A172 (cell line): ENCODE measurements around the gene EEFSEC. TPM values are rescaled to one million over a fixed set of nuclear protein-coding genes. Genes with fewer than 3 reads are reported as not detected.

Experiments
- DNase-seq: peaks from one replicate; pipeline ENCODE4 v3.0.0-alpha.2; 2015; ENCODE audit warnings: low spot score
- total RNA-seq: library from RNA; depleted of rRNA; stranded (reverse); fragments of >200 nt; shearing (Covaris generic); gene quantifications from 2 replicates; pipeline ENCODE4 v1.2.3, GENCODE V29; 2014

Gene EEFSEC
- total RNA-seq, 1 experiment from 2014 or later, result 3.5 TPM

GRCh38 chr3:128215800-128216495, 62.7 kb downstream of the EEFSEC start:
- no peak for DNase-seq

DNA sequence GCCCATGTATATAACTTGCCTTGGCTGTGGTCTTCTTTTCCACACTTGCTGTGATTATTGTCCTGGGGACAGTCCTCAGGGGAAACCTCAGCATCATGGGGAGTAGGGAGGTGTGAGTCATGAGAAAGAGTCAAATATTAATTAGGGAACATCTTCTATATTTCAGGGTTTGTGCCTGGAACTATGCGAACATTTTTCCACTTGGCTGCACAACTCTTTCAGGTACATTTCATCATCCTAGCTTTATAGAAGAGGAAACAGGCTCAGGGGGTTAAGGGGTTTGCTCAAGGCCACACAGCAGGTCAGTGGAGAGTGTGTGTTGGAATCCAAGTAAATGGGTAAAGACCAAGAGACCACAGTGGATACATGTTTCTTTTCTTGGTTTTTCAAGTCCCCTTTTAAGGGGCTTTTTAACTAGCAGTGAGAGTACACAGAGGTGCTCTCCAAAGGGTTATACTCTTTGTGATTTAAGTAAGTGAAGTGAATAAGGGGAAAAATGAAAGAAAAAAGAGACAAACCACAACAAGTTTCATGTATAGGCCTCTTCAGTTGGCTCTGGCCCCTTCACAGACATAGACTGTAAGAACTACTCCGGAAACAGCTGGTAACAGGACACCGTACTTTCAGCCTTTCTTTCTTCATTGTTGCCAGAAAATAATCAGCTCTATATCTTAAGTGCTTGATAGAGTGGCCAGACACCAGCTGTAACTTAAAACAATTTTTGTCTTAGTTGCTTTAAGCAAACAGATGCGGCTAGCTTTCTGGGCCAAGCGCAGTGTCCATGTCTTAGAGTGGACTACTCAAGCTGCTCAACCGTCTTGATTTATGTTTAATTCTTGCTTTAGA, 64.6 kb downstream of the EEFSEC start:
- no peak for DNase-seq

GRCh38 chr3:128218548-128219257, 65.4 kb downstream of the EEFSEC start:
- no peak for DNase-seq

DNA sequence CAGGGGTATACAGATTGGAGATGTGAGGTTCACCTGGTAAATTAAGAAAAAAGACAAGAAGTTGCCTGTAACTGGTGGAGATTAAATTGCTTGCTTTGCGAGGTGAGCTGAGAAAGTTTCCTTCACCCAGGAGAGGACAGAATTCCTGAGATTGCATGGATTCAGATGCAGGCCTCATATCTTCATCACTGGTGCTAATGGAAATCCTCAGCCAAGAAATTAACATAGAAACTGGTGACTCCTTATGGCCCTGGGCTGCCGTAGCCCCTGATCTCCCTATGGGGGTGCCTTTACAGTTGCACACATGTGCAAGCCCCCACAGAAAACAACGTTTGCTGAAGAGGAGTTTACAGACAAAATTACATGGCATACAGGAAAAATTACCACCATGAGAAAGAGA, 68.0 kb downstream of the EEFSEC start:
- no peak for DNase-seq

GRCh38 chr3:128222796-128223385, 69.6 kb downstream of the EEFSEC start:
- DNase-seq, result no peak

DNA sequence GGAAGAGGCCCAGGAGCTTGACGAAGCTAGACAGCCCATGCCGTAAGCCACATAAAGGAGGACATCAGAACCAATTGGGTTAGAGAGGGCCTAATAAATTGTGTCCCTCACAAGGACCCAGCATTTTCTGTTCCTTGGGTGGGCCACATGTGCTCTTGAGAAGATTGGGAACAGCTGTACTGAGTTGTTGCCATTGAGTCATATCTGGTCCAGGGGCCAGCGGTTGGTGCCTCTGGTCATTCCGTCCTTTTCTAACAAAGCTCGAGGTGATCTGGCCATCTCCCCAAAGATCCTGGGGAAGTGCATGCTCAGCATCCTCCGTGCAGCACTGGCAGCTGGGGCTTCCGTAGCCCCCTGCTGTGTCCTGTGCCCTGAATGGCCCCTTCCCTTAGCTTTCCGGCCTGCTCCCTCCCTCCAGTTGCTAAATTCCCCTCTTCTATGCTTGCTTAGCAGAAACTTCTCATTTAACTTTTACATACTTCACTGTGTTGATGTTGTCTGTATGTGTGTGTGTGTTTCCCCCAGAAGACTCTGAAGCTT, 73.0 kb downstream of the EEFSEC start:
- no peak for DNase-seq

GRCh38 chr3:128226795-128227395, 73.6 kb downstream of the EEFSEC start:
- peak; percentile 35 for DNase-seq

DNA sequence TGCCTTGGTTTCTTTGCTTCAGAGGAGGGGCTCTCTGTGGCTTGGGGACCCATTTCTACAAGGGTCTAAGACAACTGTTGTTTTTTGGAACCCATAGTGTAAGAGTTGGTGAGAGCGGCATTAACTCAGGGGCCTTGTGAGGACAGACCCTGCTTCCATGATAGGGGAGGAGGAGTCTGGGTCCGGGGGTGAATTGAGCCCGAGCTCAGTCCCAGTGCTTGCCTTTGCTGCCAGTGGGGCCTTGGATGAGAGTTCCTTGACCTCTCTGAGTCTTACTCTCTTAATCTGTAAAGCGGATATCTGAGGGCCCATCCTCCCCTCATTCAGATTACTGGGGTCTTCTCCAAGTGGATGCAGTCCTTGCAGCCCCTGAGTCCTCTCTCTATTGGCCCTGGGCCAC, 74.2 kb downstream of the EEFSEC start:
- DNase-seq, result no peak

DNA sequence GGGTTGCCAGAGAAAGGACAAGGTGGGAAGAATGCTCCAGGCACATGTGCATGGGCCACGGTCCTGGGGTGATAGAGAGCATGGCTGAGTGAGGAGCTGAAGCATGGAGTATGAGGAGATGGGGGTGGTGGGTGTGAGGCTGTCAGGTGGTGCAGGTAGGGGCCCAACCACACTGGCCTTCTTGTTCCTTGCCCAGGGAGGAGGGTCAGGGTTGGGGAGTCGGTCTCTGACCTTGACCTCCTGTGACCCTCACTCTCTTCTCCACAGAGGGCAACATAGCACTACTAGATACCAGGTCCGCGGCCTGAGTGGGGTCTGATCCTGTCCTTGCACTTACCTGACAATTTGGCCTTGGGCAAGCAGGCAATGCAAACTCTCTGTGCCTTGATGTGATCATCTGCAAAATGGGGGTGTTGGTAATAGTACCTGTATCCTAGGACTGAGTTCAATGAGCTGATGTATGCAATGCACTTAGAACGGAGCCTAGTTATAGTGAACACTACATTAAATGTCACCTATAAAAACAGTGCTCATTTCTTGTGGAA, 75.2 kb downstream of the EEFSEC start:
- DNase-seq, result no peak

DNA sequence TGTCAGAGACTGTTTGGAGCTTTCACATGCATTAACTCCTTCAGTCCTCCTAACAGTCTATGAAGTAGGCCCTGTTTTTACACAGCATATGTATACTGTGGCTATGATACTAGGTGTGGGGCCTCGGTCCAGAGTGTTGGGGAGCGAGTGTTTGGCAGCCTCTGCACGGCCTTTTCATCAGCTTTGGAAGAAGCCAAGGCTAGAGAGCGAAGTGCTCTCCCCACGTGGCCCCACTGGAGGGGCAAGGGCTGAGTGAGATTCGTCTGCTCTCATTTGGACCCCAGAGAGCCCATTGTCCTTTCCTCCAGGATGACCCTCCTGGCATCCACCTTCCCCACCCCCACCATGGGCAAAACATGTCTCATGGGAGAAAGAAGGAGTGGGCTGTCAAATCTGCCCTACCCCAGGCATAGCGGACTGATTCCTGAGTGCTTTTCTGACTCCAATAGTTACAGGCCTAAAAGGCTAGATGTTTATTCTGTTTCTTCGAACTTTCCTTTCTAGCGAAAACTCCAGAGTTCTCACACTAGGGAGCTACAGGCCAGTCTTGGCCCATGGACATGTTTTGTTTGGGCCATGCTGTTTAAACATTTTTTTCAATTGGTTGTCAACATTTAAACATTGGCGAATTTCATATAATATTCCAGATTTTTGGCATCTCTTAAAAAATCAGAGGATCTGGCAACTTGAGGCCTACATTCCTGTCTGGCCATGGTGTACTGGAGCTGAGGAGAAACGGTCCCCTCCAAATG, 76.0 kb downstream of the EEFSEC start:
- DNase-seq, result no peak

DNA sequence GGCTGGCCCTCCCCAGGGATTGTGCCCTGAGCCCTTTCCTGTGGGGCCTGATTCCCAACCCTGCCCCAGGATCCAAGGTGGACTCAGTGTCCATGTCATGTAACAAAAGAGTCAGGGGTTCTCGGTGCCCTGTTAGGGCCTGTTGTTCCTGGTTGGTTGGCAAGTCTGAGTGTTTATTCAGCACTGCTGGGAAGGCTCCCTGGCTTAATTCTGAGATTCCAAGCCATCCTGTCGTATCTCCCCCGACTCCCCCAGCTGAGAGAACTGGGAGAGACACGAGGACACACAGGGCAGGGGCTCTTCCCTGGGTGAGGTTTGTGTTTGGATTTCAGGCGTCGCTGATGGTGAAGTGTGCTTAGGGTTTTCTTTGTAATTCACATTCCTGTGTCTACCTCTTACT, 78.3 kb downstream of the EEFSEC start:
- no peak for DNase-seq

- no peak for DNase-seq
Measured at GRCh38 chr3:128232376-128233178, 79.3 kb downstream of the EEFSEC start.

- no peak for DNase-seq
Measured at GRCh38 chr3:128235207-128235926, 82.1 kb downstream of the EEFSEC start.

DNA sequence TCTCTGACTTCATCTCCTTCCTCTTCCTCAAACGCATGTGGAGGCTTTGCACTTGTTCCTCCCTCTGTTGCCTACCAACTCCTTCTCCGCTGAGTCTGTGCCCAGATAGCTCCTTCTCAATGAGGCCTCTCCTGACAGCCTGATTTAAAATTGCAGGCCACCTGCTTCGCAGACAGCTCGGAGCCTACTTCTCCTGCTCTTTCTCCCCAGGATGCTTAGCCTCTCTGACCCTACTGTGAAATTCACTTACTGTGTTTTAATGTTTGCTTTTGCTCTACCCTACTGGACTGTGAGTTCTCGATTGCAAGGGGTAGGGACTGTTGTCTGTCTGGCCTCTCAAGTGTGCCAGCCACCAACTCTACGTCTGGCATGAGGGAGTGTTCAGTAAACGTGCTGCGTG, 83.4 kb downstream of the EEFSEC start:
- DNase-seq, result no peak

DNA sequence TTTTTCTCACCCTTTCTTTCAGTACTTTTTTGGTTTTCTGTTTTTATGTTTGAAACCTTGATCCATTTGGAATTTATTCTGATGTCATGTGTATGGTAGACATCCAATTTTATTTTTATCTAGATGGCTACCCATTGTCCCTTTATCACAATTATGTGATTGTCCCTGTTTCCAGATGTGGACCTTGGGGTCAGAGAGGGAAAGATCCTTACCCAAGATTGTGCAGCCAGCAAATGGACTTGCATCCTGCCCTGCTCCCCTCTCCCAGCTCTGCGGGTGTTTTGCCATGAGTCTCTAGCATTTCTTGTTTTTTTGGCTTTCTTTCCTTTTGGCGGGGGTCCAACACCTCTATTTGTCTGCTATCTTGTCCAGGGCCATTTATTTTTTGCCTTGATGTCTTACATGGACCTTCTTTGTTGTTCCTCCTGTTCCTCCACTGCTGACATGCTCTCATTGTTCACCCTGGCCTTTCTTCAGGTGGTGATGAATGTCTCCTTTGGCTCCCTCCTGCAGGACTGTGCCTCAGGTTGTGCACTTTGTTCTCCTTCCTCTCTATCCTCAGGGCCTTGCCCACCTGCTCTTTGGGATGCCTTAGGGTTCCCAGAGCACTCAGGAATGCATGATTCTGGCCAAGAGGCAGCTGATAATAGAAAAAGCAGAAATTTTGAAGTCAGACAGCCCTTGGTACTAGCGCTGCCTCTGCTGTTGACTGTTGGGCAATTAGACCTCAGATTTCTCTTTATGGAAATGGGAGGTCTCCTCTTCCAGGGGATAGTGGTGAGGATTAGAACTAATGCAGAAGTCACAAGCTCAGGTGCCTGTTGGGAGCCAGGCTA, 84.3 kb downstream of the EEFSEC start:
- DNase-seq, result no peak

- no peak for DNase-seq
Measured at GRCh38 chr3:128238184-128238489, 84.9 kb downstream of the EEFSEC start.

DNA sequence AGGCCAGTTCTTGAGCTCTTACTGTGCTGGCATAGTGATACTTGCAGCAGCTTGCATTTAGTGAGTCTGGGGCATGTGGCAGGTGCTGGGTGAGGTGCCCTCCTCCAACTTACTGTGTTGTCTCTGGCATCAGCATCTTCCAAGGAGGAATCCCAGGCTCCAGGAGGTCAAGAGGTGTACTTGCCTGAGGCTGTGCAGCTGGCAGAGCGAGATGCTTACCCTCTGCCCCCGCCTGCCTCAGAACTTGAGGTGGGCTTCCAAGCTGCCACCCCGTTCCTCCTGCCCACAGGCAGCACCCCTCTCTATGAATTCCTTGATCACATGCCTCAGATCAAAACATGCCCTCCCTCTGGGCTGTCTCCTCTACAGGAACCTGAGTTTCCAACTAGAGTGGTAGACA, 86.0 kb downstream of the EEFSEC start:
- no peak for DNase-seq

DNA sequence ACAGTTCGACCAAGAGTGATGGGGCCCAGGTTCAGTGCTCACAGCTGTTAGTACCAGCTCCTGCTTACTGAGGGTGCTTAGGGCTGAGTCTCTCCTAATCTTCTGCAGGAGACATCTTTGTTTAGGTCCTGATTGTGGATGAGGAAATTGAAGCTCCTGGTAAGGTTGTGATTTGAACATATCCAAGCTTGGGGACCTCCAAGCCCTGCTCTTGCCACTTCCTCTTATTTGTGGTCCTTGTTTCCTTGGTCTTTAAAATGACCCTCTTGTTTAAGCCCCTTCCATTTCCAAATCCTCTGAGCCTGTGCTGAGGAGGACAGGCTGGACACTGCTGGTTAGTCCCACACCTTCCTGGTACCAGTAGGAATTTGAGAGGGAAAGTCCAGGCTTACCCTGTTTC, 87.0 kb downstream of the EEFSEC start:
- DNase-seq, result no peak
